ENCODE data around the gene PITX3.
"Not testable (repeated sequence)": the region's sequence is repeated elsewhere in the genome, so short reads cannot be mapped to it uniquely, and the experiment has no call there.

The PITX3 gene

GRCh38 chr10:102254426-102254825, 13.1 kb upstream of the PITX3 start:
- no peak for DNase-seq

- DNase-seq, result not testable (repeated sequence)
These were observed 11.2 kb upstream of the PITX3 start for GRCh38 chr10:102252508-102252907.

- no peak for DNase-seq
These were observed 6.4 kb upstream of the PITX3 start for GRCh38 chr10:102247734-102248133.

- no peak for DNase-seq
These were observed 4.9 kb upstream of the PITX3 start for GRCh38 chr10:102246261-102246660.

- DNase-seq, result no peak
These were observed 4.6 kb upstream of the PITX3 start for GRCh38 chr10:102245932-102246251.

- DNase-seq, result peak; percentile 100
These were observed 4.0 kb upstream of the PITX3 start, which contains the start of gene GBF1 for GRCh38 chr10:102245082-102245931. GBF1 (plus strand) TSS chr10:102245532; CDS start chr10:102258939, 13,407 bp downstream.

GRCh38 chr10:102243309-102243708, 2.0 kb upstream of the PITX3 start:
- DNase-seq, result no peak

GRCh38 chr10:102242118-102242485, 790 bp upstream of the PITX3 start:
- DNase-seq, result no peak

GRCh38 chr10:102241032-102241443, 274 bp downstream of the PITX3 start:
- no peak for DNase-seq

- peak; percentile 58 for DNase-seq
These were observed 763 bp downstream of the PITX3 start for GRCh38 chr10:102240467-102241031.

- no peak for DNase-seq
These were observed 3.5 kb downstream of the PITX3 start for GRCh38 chr10:102237711-102238252.

GRCh38 chr10:102236006-102236405, 5.3 kb downstream of the PITX3 start:
- no peak for DNase-seq

- no peak for DNase-seq
These were observed 5.8 kb downstream of the PITX3 start for GRCh38 chr10:102235598-102235920.

GRCh38 chr10:102234888-102235597, 6.3 kb downstream of the PITX3 start:
- no peak for DNase-seq

- DNase-seq, result no peak
These were observed 7.3 kb downstream of the PITX3 start for GRCh38 chr10:102233997-102234396.

GRCh38 chr10:102231357-102232318, 9.7 kb downstream of the PITX3 start:
- DNase-seq, result peak; percentile 54

- DNase-seq, result peak; percentile 68
These were observed 10.4 kb downstream of the PITX3 start for GRCh38 chr10:102230861-102231356.

- DNase-seq, result peak; percentile 77
These were observed 10.9 kb downstream of the PITX3 start for GRCh38 chr10:102230264-102230860.

- peak; percentile 92 for DNase-seq
These were observed 11.5 kb downstream of the PITX3 start for GRCh38 chr10:102229810-102230263.

GRCh38 chr10:102227050-102227449, 14.3 kb downstream of the PITX3 start:
- no peak for DNase-seq

GRCh38 chr10:102226542-102226870, 14.8 kb downstream of the PITX3 start:
- DNase-seq, result no peak
